ENCODE data around the gene PHACTR1.

The PHACTR1 gene

GRCh38 chr6:12993283-12993898 is 276.8 kb downstream of the PHACTR1 start:
- Histone ChIP-seq H3K4me3 (ENCODE audit: low read length) (no peak overlapping the region), H3K9me3 (ENCODE audit: control insufficient read depth, insufficient read depth, low read length) (no peaks in the 10 kb centered on the region), H3K4me1 (ENCODE audit: control insufficient read depth, insufficient read depth, low read length) (no peaks in the 10 kb centered on the region), H3K27me3 (ENCODE audit: control insufficient read depth, insufficient read depth, low read length) (no peaks in the 10 kb centered on the region), H3K27ac (ENCODE audit: low read length) (no peak overlapping the region), H3K36me3 (ENCODE audit: control insufficient read depth, insufficient read depth, low read length) (no peaks in the 10 kb centered on the region)
- WGBS (ENCODE audit: insufficient coverage, insufficient read length), result no CpG with 5 or more reads among the region's 5 CpGs
- DNase-seq (ENCODE audit: low read depth, low spot score), result no peak

- WGBS (ENCODE audit: insufficient coverage, insufficient read length), result no CpG with 5 or more reads among the region's 4 CpGs
- H3K36me3 ChIP-seq (ENCODE audit: control insufficient read depth, insufficient read depth, low read length), result no peaks in the 10 kb centered on the region
- H3K4me1 ChIP-seq (ENCODE audit: control insufficient read depth, insufficient read depth, low read length), result no peaks in the 10 kb centered on the region
Measured at GRCh38 chr6:12995419-12995818, 278.9 kb downstream of the PHACTR1 start.

DNA sequence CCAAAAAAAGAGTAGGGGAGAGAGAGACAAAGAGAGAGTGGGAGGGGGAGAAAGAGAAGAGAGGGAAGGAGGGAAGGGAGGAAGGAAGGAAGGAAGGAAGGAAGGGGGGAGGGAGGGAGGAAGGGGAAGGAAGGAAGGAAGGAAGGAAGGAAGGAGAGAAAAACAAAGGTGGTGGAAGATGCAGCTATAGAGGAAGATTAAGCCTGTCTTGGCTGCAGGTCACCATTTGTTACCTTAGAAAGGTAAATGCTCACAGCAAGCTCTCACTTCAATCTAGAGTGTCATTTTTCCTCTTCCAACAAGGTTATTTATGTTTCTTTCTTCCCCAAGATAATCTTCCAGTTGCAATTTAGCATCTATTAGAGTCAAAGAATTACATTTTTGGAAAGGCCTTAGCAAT is 284.0 kb downstream of the PHACTR1 start:
- Histone ChIP-seq H3K36me3 (ENCODE audit: control insufficient read depth, insufficient read depth, low read length) (no peaks in the 10 kb centered on the region), H3K27me3 (ENCODE audit: control insufficient read depth, insufficient read depth, low read length) (no peaks in the 10 kb centered on the region), H3K4me3 (ENCODE audit: low read length) (no peak overlapping the region), H3K4me1 (ENCODE audit: control insufficient read depth, insufficient read depth, low read length) (no peaks in the 10 kb centered on the region), H3K9me3 (ENCODE audit: control insufficient read depth, insufficient read depth, low read length) (no peaks in the 10 kb centered on the region), H3K27ac (ENCODE audit: low read length) (no peak overlapping the region)
- DNase-seq (ENCODE audit: low read depth, low spot score), result no peak

More at GRCh38 chr6:12995419-12995818, 278.9 kb downstream of the PHACTR1 start:
- H3K27ac ChIP-seq (ENCODE audit: low read length), result no peak overlapping the region
- no peak for DNase-seq (ENCODE audit: low read depth, low spot score)
- H3K9me3 ChIP-seq (ENCODE audit: control insufficient read depth, insufficient read depth, low read length), result no peaks in the 10 kb centered on the region
- H3K27me3 ChIP-seq (ENCODE audit: control insufficient read depth, insufficient read depth, low read length), result no peaks in the 10 kb centered on the region
- H3K4me3 ChIP-seq (ENCODE audit: low read length), result no peak overlapping the region

DNA sequence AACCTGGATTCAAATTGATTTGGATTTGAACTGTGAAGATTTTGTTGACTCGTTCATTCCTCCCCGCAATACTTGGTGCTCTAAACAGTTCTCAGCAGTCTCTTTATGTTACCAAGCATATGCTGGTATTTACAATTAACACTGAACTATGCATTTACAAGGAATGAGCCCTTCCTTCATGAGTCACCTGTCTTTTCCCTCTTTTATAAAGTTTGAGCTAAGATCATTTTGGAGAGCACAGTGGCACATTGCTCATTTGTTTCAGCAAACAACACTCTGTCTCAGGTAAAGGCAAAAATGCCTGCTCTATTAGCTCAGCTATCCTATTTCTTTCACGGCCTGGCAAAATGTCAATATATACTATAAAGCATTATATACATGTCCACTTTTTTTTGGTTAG is 285.4 kb downstream of the PHACTR1 start:
- no CpG with 5 or more reads among the region's 3 CpGs for WGBS (ENCODE audit: insufficient coverage, insufficient read length)
- no peak for DNase-seq (ENCODE audit: low read depth, low spot score)
- Histone ChIP-seq H3K4me1 (ENCODE audit: control insufficient read depth, insufficient read depth, low read length) (no peaks in the 10 kb centered on the region), H3K36me3 (ENCODE audit: control insufficient read depth, insufficient read depth, low read length) (no peaks in the 10 kb centered on the region), H3K9me3 (ENCODE audit: control insufficient read depth, insufficient read depth, low read length) (no peaks in the 10 kb centered on the region), H3K27me3 (ENCODE audit: control insufficient read depth, insufficient read depth, low read length) (no peaks in the 10 kb centered on the region), H3K4me3 (ENCODE audit: low read length) (no peak overlapping the region), H3K27ac (ENCODE audit: low read length) (no peak overlapping the region)

GRCh38 chr6:13004601-13005000 is 288.0 kb downstream of the PHACTR1 start:
- no peak overlapping the region for H3K27ac ChIP-seq (ENCODE audit: low read length)
- H3K4me1 ChIP-seq (ENCODE audit: control insufficient read depth, insufficient read depth, low read length), result no peaks in the 10 kb centered on the region
- no peak overlapping the region for H3K4me3 ChIP-seq (ENCODE audit: low read length)
- H3K9me3 ChIP-seq (ENCODE audit: control insufficient read depth, insufficient read depth, low read length), result no peaks in the 10 kb centered on the region
- DNase-seq (ENCODE audit: low read depth, low spot score), result no peak
- no peaks in the 10 kb centered on the region for H3K36me3 ChIP-seq (ENCODE audit: control insufficient read depth, insufficient read depth, low read length)
- H3K27me3 ChIP-seq (ENCODE audit: control insufficient read depth, insufficient read depth, low read length), result no peaks in the 10 kb centered on the region
- WGBS (ENCODE audit: insufficient coverage, insufficient read length), result no CpG with 5 or more reads among the region's 2 CpGs

GRCh38 chr6:13005994-13006393 is 289.4 kb downstream of the PHACTR1 start:
- WGBS (ENCODE audit: insufficient coverage, insufficient read length), result no CpG with 5 or more reads among the region's 5 CpGs
- Histone ChIP-seq H3K4me3 (ENCODE audit: low read length) (no peak overlapping the region), H3K9me3 (ENCODE audit: control insufficient read depth, insufficient read depth, low read length) (no peaks in the 10 kb centered on the region), H3K27ac (ENCODE audit: low read length) (no peak overlapping the region), H3K36me3 (ENCODE audit: control insufficient read depth, insufficient read depth, low read length) (no peaks in the 10 kb centered on the region), H3K4me1 (ENCODE audit: control insufficient read depth, insufficient read depth, low read length) (no peaks in the 10 kb centered on the region), H3K27me3 (ENCODE audit: control insufficient read depth, insufficient read depth, low read length) (no peaks in the 10 kb centered on the region)
- no peak for DNase-seq (ENCODE audit: low read depth, low spot score)

DNA sequence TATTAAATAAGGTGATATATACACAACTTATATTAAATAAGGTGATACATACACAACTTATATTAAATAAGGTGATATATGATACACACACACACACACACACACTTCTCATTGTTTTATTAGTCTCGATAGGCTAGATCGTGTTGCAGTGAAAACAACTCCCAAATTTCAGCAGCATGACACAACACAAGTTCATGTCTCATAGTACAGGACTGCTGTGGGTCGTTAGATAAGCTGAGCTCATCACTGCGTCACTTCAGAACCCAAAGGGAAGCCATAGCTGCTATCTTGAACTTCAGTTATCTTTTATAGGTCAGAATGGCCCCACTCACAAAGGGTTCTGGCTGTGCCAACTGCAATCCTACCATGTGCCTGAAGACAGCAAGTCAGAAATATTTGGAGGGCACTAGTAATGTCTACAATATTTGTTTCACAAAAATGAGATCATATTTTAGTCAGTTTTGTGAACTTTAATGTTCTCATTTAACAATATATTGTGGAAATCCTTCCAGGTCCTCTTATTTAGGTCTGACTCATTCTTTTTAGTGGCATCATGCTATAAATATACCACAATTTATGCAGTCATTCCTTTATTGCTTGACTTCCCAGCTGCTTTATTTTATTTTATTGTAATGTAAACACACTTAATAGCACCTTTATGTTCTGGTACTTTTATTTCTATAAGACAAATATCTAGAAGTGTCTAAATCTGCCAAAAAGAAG is 290.2 kb downstream of the PHACTR1 start:
- no CpG with 5 or more reads among the region's 4 CpGs for WGBS (ENCODE audit: insufficient coverage, insufficient read length)
- Histone ChIP-seq H3K27me3 (ENCODE audit: control insufficient read depth, insufficient read depth, low read length) (no peaks in the 10 kb centered on the region; the same call in 1 of the 2 replicates), H3K4me1 (ENCODE audit: control insufficient read depth, insufficient read depth, low read length) (no peaks in the 10 kb centered on the region), H3K27ac (ENCODE audit: low read length) (no peak overlapping the region), H3K9me3 (ENCODE audit: control insufficient read depth, insufficient read depth, low read length) (no peaks in the 10 kb centered on the region), H3K36me3 (ENCODE audit: control insufficient read depth, insufficient read depth, low read length) (no peaks in the 10 kb centered on the region), H3K4me3 (ENCODE audit: low read length) (no peak overlapping the region)
- no peak for DNase-seq (ENCODE audit: low read depth, low spot score)

DNA sequence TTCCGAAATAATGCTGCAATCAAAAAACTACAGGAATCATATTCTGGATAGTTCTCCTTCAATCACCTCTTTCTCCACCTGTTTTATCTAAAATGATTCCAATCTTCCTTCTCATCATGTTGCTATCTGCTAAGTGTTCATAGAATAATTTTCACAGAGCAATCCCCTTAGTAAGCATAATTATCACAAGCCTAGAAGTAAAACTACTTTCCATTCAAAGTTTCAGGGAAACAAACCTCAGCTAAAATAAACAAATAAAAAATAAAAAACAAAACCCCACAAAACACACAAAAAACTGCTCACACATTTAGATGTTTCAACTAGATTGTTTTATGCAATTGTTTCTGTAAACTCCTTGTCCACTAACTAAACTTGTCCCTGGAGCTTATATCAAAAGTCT is 291.2 kb downstream of the PHACTR1 start:
- no peaks in the 10 kb centered on the region for H3K9me3 ChIP-seq (ENCODE audit: control insufficient read depth, insufficient read depth, low read length)
- no CpG with 5 or more reads among the region's 1 CpG for WGBS (ENCODE audit: insufficient coverage, insufficient read length)
- DNase-seq (ENCODE audit: low read depth, low spot score), result no peak
- H3K27me3 ChIP-seq (ENCODE audit: control insufficient read depth, insufficient read depth, low read length), result peaks cover 6% of the 10 kb centered on the region; the same call in 1 of the 2 replicates
- no peak overlapping the region for H3K27ac ChIP-seq (ENCODE audit: low read length)
- no peaks in the 10 kb centered on the region for H3K36me3 ChIP-seq (ENCODE audit: control insufficient read depth, insufficient read depth, low read length)
- H3K4me1 ChIP-seq (ENCODE audit: control insufficient read depth, insufficient read depth, low read length), result no peaks in the 10 kb centered on the region
- no peak overlapping the region for H3K4me3 ChIP-seq (ENCODE audit: low read length)

DNA sequence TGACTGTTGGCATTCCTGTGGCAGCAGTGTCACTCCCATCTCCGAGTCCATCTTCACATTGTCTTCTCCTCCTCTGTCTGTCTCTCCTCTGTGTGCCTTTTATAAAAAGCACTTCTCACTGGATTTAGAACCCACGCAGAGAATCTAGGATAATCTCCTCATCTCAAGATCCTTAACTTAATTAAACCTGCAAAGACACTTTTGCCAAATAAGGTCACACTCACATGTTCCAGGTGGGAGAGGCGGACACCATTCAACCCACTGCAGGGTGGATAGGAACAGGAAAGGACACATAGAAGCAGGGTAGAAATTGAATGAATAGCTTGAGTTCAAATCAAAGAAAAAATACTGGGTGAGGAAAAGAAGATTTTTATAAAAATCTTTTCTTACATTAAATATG is 292.5 kb downstream of the PHACTR1 start:
- no CpG with 5 or more reads among the region's 3 CpGs for WGBS (ENCODE audit: insufficient coverage, insufficient read length)
- Histone ChIP-seq H3K4me3 (ENCODE audit: low read length) (no peak overlapping the region), H3K27ac (ENCODE audit: low read length) (no peak overlapping the region), H3K9me3 (ENCODE audit: control insufficient read depth, insufficient read depth, low read length) (no peaks in the 10 kb centered on the region), H3K27me3 (ENCODE audit: control insufficient read depth, insufficient read depth, low read length) (peaks cover 6% of the 10 kb centered on the region; the same call in 1 of the 2 replicates), H3K4me1 (ENCODE audit: control insufficient read depth, insufficient read depth, low read length) (no peaks in the 10 kb centered on the region), H3K36me3 (ENCODE audit: control insufficient read depth, insufficient read depth, low read length) (no peaks in the 10 kb centered on the region)
- DNase-seq (ENCODE audit: low read depth, low spot score), result no peak

- no CpG with 5 or more reads among the region's 2 CpGs for WGBS (ENCODE audit: insufficient coverage, insufficient read length)
- peaks cover 6% of the 10 kb centered on the region; the same call in 1 of the 2 replicates for H3K27me3 ChIP-seq (ENCODE audit: control insufficient read depth, insufficient read depth, low read length)
Measured at GRCh38 chr6:13009461-13009860, 292.9 kb downstream of the PHACTR1 start.

More at GRCh38 chr6:13009461-13009860, 292.9 kb downstream of the PHACTR1 start:
- H3K27ac ChIP-seq (ENCODE audit: low read length), result no peak overlapping the region
- H3K36me3 ChIP-seq (ENCODE audit: control insufficient read depth, insufficient read depth, low read length), result no peaks in the 10 kb centered on the region
- H3K4me1 ChIP-seq (ENCODE audit: control insufficient read depth, insufficient read depth, low read length), result no peaks in the 10 kb centered on the region
- H3K4me3 ChIP-seq (ENCODE audit: low read length), result no peak overlapping the region
- no peaks in the 10 kb centered on the region for H3K9me3 ChIP-seq (ENCODE audit: control insufficient read depth, insufficient read depth, low read length)
- no peak for DNase-seq (ENCODE audit: low read depth, low spot score)
